HL-60 (cell line): ENCODE data around the gene LY86.

Experiments used
- CTCF ChIP-seq: IDR thresholded peaks from one replicate; pipeline ENCODE4 v1.5.1; 2011; ENCODE audit warnings: low read length, control low read depth, inconsistent platforms; ENCODE audit not compliant: insufficient read depth
- POLR2AphosphoS5 ChIP-seq: IDR thresholded peaks from 2 replicates; pipeline ENCODE4 v1.6.1; 2012; ENCODE audit warnings: low read depth
- REST ChIP-seq: IDR thresholded peaks from 2 replicates; pipeline ENCODE4 v1.6.1; 2012; ENCODE audit warnings: low read depth; ENCODE audit not compliant: insufficient replicate concordance
- SPI1 ChIP-seq: IDR thresholded peaks from 2 replicates; pipeline ENCODE4 v1.6.1; 2012; ENCODE audit warnings: low read depth, mild to moderate bottlenecking, borderline replicate concordance

- TF ChIP-seq CTCF: no peak
- TF ChIP-seq REST: no peak
- no peak for TF ChIP-seq POLR2AphosphoS5
- no peak for TF ChIP-seq SPI1
Observed at GRCh38 chr6:6640926-6641325, 52.4 kb downstream of the LY86 start.
